Bronchial epithelial cell (primary cell): ENCODE measurements around the gene NDUFB10. TPM values are rescaled to one million over a fixed set of nuclear protein-coding genes. Genes with fewer than 3 reads are reported as not detected.
A peak's percentile ranks its signal among the peaks of the same experiment; 100 is the strongest.

Experiments used
- DNase-seq: peaks from one replicate; pipeline ENCODE4 v3.0.0-alpha.2; 2010; ENCODE audit warnings: low read depth
- FAIRE-seq: peaks from 2 replicates; lab custom pipeline; 2011; peaks lifted over from hg19 to GRCh38; lab: Jason Lieb, UNC
- H3K27me3 ChIP-seq: 2 replicates; pipeline ENCODE4 v1.5.1; 2011; ENCODE audit warnings: low read length; ENCODE audit not compliant: control insufficient read depth, insufficient read depth
- H3K36me3 ChIP-seq: 2 replicates; pipeline ENCODE4 v1.5.1; 2011; ENCODE audit warnings: low read length; ENCODE audit not compliant: control insufficient read depth, insufficient read depth
- H3K4me3 ChIP-seq: 2 replicates; pipeline ENCODE4 v1.5.1; 2011; ENCODE audit warnings: mild to moderate bottlenecking, low read depth, low read length, control low read depth
- total RNA-seq: library from RNA; depleted of rRNA; stranded (reverse); fragments of >200 nt; gene quantifications from 2 replicates; pipeline ENCODE4 v1.2.1, GENCODE V29; 2014
- TF ChIP-seq, protein P1 (sequence below): IDR thresholded peaks from 2 replicates; pipeline ENCODE4 v1.5.1; 2011; ENCODE audit warnings: mild to moderate bottlenecking, moderate library complexity, low read length, control low read depth, inconsistent platforms; ENCODE audit not compliant: insufficient read depth, severe bottlenecking

NDUFB10 gene
- total RNA-seq, 1 donor from 2014 or later = 115 TPM

DNA sequence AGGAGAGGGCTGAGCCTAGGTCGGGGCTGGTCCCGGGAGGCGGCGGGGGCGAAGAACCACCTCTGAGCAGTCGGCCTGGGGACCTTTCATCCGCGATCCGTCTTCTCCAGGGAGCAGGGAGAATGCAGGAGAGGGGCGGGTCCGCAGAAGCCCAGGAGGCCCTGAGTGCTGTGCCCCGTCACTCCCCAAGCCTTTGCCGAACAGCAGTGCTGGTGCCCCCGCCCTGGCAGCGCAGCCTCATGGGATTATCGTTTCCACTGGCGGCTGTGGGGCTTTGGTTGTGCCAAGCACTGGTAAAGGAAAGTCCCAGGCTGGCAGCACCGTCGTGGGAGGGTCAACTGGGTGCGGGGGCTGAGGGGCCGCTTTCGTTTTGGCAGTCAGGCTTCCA lies 13.1 kb downstream of the NDUFB10 start:
- H3K36me3 ChIP-seq = peaks cover 16% of the 10 kb centered on the region
- no peaks in the 10 kb centered on the region for H3K27me3 ChIP-seq
- DNase-seq (no peak), FAIRE-seq (no peak)
- peak overlapping the region; percentile 99 for H3K4me3 ChIP-seq
- TF ChIP-seq, protein P1, sequence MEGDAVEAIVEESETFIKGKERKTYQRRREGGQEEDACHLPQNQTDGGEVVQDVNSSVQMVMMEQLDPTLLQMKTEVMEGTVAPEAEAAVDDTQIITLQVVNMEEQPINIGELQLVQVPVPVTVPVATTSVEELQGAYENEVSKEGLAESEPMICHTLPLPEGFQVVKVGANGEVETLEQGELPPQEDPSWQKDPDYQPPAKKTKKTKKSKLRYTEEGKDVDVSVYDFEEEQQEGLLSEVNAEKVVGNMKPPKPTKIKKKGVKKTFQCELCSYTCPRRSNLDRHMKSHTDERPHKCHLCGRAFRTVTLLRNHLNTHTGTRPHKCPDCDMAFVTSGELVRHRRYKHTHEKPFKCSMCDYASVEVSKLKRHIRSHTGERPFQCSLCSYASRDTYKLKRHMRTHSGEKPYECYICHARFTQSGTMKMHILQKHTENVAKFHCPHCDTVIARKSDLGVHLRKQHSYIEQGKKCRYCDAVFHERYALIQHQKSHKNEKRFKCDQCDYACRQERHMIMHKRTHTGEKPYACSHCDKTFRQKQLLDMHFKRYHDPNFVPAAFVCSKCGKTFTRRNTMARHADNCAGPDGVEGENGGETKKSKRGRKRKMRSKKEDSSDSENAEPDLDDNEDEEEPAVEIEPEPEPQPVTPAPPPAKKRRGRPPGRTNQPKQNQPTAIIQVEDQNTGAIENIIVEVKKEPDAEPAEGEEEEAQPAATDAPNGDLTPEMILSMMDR = no peak

DNA sequence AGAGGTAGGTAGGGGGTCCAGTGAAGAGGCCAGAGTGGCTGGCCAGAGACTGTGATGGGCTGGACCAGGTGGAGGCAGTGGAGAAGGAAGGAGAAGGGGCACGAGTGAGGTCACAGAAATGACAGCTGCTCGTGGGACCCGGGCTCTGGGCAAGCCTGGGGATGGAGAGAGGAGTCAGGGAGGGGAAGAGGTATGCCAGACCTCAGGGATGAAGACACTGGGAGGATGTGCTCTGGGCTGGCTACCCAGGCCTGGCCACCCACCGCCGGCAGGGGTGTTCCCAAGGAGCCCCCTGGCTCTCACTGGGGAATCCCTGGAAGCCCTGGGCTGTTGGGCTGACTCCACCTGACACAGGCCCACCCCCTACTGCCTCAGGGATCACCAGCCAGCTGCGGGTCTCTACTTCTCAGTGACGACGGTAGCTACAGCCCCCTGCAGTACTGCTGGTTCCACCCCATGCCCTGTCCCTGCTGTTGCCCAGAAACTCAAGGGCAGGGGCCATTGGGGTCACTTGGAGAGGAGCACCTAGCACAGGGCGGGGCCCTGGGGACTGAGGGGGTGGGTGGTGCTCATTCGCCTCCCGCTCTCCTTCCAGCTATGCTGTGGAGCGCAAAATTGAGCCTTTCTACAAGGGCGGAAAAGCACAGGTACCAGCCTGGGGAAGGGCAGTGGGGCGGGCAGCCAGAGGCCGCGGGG lies 14.3 kb downstream of the NDUFB10 start:
- Histone ChIP-seq H3K4me3 (no peak overlapping the region), H3K36me3 (peaks cover 24% of the 10 kb centered on the region), H3K27me3 (no peaks in the 10 kb centered on the region)
- TF ChIP-seq, protein P1 = no peak
- DNase-seq (no peak), FAIRE-seq (no peak)

DNA sequence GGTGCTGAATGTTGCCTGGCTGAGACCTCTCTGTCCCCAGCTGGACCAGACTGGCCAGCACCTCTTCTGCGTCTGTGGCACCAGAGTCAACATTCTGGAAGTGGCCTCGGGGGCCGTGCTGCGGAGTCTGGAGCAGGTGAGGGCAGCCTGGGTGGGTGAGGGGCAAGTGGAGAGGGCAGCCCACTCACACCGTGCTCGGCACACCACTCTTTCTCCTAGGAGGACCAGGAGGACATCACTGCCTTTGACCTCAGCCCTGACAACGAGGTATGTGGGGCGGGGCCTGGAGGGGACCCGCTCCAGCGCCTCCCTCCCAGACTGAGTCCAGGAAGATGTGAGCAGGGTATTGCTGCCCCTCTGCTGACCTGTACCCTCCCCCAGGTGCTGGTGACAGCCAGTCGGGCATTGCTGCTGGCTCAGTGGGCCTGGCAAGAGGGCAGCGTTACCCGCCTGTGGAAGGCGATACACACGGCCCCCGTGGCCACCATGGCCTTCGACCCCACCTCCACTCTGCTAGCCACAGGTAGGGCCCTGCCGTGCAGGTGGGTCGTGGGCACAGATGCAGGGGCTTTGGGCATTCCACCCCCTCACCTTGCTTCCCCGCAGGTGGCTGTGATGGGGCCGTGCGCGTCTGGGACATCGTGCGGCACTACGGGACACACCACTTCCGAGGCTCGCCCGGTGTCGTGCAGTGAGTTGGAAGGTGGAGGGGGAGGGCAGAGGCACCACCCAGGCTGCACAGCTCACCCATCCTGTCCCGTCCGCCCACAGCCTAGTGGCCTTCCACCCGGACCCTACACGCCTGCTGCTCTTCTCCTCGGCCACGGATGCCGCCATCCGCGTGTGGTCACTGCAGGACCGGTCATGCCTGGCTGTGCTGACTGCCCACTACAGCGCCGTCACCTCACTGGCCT lies 15.1 kb downstream of the NDUFB10 start:
- H3K36me3 ChIP-seq = peaks cover 24% of the 10 kb centered on the region
- no peak overlapping the region for H3K4me3 ChIP-seq
- H3K27me3 ChIP-seq = no peaks in the 10 kb centered on the region
- FAIRE-seq = no peak
- TF ChIP-seq, protein P1 = no peak
- no peak for DNase-seq

DNA sequence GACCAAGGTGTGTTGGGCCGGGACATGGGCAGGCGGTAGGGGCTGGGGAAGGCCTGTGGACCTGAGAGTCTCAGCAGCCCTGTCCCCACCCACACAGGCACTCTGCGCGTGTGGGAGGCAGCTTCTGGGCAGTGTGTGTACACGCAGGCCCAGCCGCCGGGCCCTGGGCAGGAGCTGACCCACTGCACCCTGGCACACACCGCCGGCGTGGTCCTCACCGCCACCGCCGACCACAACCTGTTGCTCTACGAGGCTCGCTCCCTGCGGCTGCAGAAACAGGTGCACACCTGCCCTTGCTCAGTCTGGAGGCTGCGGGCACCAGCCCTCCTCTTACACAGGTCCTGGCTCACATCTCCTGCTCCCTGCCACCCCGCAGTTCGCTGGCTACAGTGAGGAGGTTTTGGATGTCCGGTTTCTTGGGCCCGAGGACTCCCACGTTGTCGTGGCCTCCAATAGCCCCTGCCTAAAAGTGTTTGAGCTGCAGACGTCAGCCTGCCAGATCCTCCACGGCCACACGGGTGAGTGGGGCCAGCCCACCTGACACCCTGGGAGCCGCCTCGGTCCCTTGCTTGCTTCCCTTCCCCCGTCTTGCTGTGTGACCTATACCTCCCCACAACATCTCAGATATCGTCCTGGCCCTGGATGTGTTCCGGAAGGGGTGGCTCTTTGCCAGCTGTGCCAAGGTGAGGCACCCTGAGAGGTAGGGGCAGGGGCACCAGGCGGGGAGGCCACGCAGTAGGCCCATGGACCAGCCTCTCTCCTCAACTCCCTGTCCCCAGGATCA lies 16.3 kb downstream of the NDUFB10 start:
- peaks cover 24% of the 10 kb centered on the region for H3K36me3 ChIP-seq
- TF ChIP-seq, protein P1 = no peak
- H3K27me3 ChIP-seq = no peaks in the 10 kb centered on the region
- H3K4me3 ChIP-seq = no peak overlapping the region
- FAIRE-seq (no peak), DNase-seq (no peak)

DNA sequence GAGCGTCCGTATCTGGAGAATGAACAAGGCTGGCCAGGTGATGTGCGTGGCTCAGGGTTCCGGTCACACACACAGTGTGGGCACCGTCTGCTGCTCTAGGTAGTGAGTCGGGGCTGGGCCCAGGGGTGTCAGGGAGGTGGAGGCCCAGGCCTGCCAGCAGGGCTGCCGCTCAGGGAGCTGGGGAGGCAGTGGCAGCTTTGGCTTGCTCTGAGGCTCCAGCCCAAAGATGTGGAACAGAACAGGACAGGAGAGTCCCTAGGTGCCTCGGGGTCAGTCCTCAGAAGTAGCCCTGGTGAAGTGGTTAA lies 16.8 kb downstream of the NDUFB10 start:
- TF ChIP-seq, protein P1 = no peak
- DNase-seq (no peak), FAIRE-seq (no peak)
- H3K36me3 ChIP-seq = peaks cover 24% of the 10 kb centered on the region
- H3K27me3 ChIP-seq = peaks cover 3% of the 10 kb centered on the region
- H3K4me3 ChIP-seq = no peak overlapping the region
